ENCODE results near the gene SVIL.
"Not testable (repeated sequence)": the region's sequence is repeated elsewhere in the genome, so short reads cannot be mapped to it uniquely, and the experiment has no call there.

Gene SVIL

GRCh38 chr10:29546773-29547313, 87.9 kb downstream of the SVIL start:
- in situ Hi-C loops (cut with MboI; ENCODE audit: low sequenced_read_pairs): no loop called here

GRCh38 chr10:29545122-29545521, 89.6 kb downstream of the SVIL start:
- in situ Hi-C loops (cut with MboI; ENCODE audit: low sequenced_read_pairs): no loop called here

GRCh38 chr10:29543715-29544114, 91.1 kb downstream of the SVIL start:
- in situ Hi-C loops (cut with MboI; ENCODE audit: low sequenced_read_pairs): no loop called here

DNA sequence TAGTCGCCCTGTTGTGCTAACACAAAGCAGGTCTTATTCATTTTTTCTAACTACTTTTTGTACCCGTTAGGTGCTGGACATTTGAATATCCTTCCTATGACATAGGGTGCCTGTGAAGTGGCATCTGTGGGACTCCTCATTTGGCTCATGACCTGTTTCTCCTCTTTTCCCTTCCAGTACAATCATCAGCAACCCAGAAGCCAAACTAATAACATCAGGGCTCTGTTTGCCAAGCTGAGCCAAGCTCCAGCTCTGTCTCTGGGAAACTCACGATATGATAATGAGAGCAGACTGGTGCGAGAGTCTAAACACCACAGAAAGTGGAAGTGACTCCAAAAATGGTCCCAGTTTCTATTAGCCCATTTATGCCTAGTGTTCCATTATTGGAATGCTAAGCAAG, 92.0 kb downstream of the SVIL start:
- in situ Hi-C loops (cut with MboI; ENCODE audit: low sequenced_read_pairs): no loop called here

- in situ Hi-C loops (cut with MboI; ENCODE audit: low sequenced_read_pairs): no loop called here
Observed at GRCh38 chr10:29541422-29542210, 93.2 kb downstream of the SVIL start.

- in situ Hi-C loops (cut with MboI; ENCODE audit: low sequenced_read_pairs): no loop called here
Observed at GRCh38 chr10:29540016-29540415, 94.8 kb downstream of the SVIL start.

GRCh38 chr10:29539412-29539811, 95.4 kb downstream of the SVIL start:
- in situ Hi-C loops (cut with MboI; ENCODE audit: low sequenced_read_pairs): no loop called here

- in situ Hi-C loops (cut with MboI; ENCODE audit: low sequenced_read_pairs): no loop called here
Observed at GRCh38 chr10:29537799-29538198, 97.0 kb downstream of the SVIL start.

GRCh38 chr10:29536691-29537090, 98.1 kb downstream of the SVIL start:
- in situ Hi-C loops (cut with MboI; ENCODE audit: low sequenced_read_pairs): not testable (repeated sequence)

- in situ Hi-C loops (cut with MboI; ENCODE audit: low sequenced_read_pairs): no loop called here
Observed at GRCh38 chr10:29535778-29536453, 98.9 kb downstream of the SVIL start.

DNA sequence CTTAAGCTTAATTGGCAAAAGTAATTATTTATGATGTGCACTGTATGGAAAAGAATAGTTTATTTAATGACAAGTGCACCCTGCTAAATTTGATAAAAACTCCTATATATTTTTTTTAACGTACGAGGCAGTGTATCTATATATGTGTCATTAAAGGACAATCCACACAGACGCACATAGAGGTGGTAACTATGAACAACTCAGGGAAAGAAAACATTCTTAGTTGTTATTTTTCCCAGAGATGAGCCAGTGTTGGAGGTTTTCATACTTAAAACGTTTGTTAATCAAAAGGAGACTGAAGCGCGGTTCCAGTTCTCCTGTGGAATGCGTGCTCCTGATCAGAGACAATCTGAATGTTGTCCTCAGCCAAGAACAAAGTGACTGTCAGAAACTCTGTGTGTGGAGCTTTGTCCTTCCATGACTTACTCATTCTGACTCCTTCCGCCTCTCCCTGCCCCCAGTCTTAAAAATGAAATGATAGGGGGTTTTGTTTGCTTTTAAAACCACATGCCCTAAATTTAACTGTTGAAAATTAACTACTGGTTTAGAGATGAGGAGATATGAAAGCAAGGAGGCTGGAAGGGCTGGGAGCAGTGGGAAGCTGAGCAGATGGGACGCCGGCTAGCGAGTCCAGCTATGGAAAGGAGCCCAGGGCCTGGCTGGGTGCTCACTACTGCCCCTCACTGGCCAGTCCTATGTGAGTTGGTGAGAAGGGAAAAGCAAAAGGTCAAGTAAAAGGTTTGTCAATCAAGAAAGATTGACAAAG, 99.6 kb downstream of the SVIL start:
- in situ Hi-C loops (cut with MboI; ENCODE audit: low sequenced_read_pairs): no loop called here

DNA sequence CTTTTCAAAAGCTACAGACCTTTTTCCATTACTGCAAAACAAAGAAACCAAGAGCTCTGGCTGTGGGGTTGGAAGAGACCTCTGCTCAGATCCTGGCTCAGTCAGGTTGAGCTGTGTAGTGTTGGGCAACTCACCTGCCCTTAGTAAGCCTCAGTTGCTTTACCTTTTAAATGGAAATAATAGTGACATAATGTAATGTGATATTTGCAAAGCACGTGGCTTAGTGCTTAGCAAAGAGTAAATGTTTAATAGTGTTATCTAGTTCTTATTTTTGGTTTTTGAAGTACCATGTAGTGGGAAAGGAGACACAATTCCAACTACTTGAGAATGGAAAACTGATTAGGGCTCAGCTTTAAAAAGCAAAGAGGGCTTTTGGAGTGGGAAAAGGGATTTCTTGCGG, 100.2 kb downstream of the SVIL start:
- in situ Hi-C loops (cut with MboI; ENCODE audit: low sequenced_read_pairs): no loop called here

DNA sequence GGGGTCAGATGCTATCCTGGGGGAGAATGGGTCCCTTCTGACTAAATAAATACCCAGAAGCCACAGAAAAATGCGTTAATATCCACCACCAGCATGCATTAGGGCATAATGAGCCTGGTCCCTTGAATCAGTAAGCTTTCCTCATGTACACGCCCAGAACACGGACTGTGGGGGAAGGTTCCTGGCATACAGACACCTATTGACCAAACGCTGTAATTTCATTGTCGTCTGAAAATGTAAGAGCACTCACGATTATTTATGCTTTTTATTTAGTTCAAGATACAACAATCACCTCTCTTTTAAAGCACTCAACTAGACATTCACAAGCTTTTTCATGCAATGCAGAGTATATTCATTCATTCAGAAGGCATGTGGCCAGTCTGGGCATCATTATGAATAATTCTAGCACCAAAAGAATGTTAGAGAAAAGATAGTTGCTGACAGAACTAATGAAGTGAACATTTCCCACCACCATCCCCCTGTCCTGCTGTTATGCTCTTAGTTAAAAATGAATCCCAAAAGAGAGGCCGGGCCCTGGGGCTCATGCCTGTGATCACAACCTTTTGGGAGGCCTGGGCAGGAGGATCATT, 101.0 kb downstream of the SVIL start:
- in situ Hi-C loops (cut with MboI; ENCODE audit: low sequenced_read_pairs): no loop called here

- in situ Hi-C loops (cut with MboI; ENCODE audit: low sequenced_read_pairs): no loop called here
Observed at GRCh38 chr10:29533046-29533445, 101.7 kb downstream of the SVIL start.

DNA sequence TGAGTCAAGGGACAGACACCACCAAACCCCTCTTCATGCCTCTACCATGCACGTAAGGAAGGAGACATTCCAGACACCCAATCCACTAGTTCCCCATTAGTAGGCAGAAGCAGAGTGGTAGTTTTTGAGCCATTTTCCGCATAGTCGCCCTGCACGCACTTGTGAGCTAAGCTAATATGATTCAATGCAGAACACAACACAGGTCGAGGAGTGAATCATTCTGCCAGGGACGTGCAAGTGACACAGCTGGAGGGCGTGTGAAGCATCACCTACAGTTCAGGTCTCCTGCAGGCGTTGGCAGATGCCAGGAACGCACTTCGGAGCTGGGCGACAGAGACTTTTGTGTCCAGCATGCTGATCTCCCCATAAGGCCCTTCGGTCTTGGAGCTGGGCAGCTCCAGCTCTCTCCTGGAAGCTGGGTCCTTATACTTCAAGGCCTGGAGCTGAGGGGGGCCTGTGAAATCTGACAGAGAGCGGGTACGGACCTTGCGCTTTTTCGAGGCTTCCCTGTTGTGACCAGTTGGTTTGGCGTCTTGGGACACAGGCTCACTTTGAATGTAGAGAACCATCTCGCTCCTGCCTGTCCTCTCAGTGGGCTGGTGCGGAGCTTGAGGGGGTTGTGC, 102.4 kb downstream of the SVIL start:
- in situ Hi-C loops (cut with MboI; ENCODE audit: low sequenced_read_pairs): no loop called here

DNA sequence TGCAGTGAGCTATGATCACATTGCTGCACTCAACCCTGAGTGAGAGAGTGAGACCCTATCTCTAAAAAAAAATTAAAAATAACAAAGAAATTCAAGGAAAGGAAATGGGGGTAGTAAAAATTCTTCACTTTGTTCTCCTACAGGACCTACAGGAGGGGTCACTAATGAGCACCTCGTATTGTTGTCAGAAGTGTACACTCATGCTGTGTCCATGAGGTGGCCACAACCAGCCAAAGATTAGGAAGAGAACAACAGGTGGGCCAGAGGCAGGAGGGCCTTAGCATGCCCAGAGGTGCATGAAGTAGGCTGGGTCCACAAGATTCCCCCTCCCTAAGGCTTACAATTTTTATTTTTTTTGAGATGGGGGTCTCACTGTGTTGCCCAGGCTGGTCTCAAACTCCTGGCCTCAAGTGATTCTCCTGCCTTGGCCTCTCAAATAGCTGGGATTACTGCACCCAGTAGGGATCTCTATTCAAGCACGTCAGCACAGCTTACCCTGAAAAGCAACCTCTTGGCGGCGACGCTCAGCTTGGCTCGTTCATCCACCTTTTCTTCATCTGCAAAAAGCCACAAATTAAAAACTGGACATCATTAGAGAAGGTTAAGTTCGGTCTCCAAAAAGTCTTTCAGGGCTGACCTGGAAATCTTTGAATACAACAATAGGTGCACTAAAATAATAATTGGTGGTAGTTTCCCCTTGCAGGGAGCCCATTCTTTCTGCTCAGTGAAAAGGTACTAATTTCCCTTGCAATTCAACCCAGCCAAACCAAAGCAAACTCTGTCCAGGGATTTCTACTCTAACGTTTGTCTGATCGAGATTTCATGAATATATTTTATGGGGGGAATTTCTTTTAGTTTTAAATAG, 104.4 kb downstream of the SVIL start:
- in situ Hi-C loops (cut with MboI; ENCODE audit: low sequenced_read_pairs): no loop called here

- in situ Hi-C loops (cut with MboI; ENCODE audit: low sequenced_read_pairs): no loop called here
Observed at GRCh38 chr10:29529146-29529545, 105.6 kb downstream of the SVIL start.

- in situ Hi-C loops (cut with MboI; ENCODE audit: low sequenced_read_pairs): no loop called here
Observed at GRCh38 chr10:29525762-29526161, 109.0 kb downstream of the SVIL start.

GRCh38 chr10:29524720-29525119, 110.1 kb downstream of the SVIL start:
- in situ Hi-C loops (cut with MboI; ENCODE audit: low sequenced_read_pairs): no loop called here

DNA sequence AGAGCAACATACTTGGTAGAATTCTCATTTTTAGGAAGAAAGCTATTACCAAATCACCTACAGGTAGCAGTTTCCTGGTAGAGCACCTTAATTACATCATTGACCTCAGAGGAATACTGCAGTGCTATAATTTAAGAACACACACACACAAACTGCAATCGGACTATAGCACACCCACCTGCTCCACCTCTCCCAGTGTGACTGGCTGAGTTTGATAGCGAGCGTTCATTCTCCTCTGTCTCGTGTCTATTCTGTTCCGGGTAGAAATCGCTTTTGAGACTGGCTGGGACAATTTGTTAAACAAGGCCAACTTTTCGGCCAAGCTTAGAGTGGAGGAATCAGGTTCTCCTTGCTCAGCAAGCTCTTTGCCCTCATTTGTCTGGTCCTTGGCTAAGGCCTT, 110.5 kb downstream of the SVIL start:
- in situ Hi-C loops (cut with MboI; ENCODE audit: low sequenced_read_pairs): no loop called here
